Epithelial cell of proximal tubule (primary cell): ENCODE measurements around the gene CST3. TPM values are rescaled to one million over a fixed set of nuclear protein-coding genes. Genes with fewer than 3 reads are reported as not detected.

ENCODE experiments used
- DNase-seq: peaks from one replicate; pipeline ENCODE4 v3.0.0-alpha.2; 2011; ENCODE audit warnings: low read depth
- H3K4me3 ChIP-seq: 2 replicates; pipeline ENCODE4 v1.5.1; 2011; ENCODE audit warnings: low read depth, mild to moderate bottlenecking, low read length
- total RNA-seq: library from RNA; depleted of rRNA; stranded (reverse); fragments of >200 nt; gene quantifications from 2 replicates; pipeline ENCODE4 v1.2.3, GENCODE V29; 2015
- TF ChIP-seq, protein P1 (sequence below): conservative IDR thresholded peaks from 2 replicates; pipeline ENCODE4 v1.5.1; 2012; ENCODE audit warnings: low read depth, mild to moderate bottlenecking, low read length

Gene CST3
- total RNA-seq, 1 donor from 2014 or later: 347 TPM

DNA sequence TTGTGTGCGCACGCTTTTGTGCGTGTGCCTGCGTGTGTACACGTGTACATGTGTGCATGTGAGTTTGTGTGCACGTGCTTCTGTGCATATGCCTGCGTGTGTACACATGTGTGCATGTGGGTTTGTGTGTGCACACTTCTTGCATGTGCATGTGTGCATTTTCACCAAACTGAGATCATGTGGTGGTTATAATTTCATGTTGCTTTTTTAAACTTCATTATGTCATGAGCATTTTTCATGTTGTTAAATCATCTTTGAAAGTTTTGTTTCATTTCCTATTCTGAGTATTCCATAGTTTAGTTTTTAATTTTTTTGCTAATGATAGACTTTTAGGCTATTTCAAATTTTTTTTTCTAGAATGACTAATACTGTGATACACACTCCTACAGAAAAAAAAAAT, 6.4 kb upstream of the CST3 start:
- no peak overlapping the region for H3K4me3 ChIP-seq
- TF ChIP-seq, protein P1, sequence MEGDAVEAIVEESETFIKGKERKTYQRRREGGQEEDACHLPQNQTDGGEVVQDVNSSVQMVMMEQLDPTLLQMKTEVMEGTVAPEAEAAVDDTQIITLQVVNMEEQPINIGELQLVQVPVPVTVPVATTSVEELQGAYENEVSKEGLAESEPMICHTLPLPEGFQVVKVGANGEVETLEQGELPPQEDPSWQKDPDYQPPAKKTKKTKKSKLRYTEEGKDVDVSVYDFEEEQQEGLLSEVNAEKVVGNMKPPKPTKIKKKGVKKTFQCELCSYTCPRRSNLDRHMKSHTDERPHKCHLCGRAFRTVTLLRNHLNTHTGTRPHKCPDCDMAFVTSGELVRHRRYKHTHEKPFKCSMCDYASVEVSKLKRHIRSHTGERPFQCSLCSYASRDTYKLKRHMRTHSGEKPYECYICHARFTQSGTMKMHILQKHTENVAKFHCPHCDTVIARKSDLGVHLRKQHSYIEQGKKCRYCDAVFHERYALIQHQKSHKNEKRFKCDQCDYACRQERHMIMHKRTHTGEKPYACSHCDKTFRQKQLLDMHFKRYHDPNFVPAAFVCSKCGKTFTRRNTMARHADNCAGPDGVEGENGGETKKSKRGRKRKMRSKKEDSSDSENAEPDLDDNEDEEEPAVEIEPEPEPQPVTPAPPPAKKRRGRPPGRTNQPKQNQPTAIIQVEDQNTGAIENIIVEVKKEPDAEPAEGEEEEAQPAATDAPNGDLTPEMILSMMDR: no peak
- DNase-seq: no peak

DNA sequence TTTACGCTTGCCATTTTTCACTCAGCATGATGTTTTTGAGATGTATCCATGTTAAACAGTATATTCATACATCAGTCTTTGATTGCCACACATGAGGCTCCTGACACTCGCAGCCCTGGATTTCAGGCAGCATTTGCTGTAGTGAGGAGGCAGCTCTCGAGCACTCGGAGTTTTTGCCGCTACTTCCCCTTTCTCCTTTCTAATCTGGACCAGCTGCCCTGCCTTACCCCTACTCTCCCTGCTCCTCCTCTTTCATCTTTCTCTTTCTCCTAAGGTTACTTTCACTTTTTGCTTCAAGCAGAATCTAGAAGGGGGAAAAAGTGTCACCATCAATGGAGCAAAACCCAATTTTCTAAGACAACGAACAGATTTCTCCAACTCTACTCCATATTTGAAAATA, 5.9 kb upstream of the CST3 start:
- TF ChIP-seq, protein P1: no peak
- H3K4me3 ChIP-seq: no peak overlapping the region
- no peak for DNase-seq

DNA sequence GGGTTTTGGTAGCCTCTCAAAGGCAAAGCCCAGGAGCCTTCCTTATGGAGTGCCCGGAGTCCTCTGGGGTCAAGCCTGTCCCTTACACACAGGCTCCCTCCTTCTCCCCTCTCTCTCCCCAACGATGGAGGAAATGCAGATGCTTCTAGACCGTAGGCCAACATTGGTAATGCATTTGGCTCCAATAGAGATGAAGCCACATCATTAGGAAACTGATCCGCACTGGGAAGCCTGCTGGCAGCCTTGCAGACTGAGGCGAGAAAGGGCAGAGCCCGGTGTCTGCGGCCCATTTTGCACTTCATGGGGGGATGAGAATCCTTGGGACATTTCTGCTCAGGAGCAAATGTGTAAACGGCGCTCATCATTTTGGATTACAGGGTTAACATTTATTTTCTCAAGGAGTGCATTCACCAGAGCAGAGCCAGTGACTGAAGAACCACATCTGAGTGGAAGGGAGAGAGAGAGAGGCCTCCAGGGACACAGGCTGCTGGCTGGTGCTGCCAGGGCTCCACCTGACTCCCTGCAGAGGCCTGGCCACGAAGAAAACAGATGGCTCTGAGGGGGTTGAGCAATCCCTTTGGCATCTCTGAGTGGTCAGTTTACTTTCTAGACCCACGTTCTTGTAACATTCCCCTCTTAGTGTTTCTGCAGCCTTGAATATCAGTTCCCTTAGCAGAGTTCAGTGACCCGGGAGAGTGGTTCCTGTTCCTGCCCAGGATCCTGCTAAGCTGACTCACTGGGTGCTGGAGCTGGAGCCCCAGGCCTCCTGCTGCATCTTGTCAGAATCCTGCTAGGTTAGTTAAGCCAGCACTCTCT, 4.4 kb upstream of the CST3 start:
- TF ChIP-seq, protein P1: no peak
- no peak overlapping the region for H3K4me3 ChIP-seq
- peak; percentile 91 for DNase-seq

DNA sequence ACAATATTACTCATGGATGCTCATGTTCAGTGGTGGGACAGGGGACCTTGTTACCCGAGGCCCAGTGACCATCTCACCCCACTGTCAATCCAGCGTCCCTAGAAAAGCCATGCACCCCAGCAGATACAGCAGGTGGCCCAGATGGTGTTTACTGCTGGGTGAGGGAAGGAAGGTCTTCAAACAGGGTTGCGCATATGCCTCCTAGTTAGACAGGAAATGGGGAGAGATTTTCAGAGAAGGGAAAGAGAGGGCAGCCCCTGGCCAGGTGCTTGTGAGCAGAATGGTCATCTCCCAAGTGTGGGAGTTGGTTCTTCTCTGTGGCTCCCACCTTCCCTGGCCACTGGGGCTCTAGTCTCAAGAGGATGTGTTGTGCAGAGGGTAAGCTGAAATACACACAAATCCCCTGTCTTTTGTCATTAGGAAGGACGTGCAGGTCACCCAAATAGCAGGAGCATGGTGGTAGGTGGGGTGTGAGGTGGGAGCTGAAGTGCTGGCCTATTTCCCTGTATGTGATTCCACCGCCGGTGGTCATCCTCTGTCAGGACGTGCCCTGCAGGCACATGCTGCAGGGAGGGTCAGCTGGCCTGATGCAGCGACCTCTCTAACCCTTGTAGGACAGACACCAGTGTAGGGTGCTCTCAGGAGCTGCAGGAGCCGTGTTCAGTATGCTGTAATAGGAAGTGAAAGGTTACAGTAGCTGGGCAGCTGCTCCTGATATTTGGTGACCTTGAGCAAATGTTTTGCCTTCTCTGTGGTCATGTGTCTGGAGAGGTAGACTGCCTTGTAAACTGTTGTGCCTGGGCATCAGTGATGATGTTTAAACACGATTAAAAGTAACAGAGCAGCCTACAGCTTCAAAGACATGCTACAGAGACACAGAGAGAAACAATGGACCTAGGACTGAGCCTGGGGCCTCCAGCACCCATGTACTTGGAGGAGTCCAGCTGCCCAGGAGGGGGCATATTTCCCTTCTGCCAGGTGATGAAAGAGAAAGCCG, 3.2 kb upstream of the CST3 start:
- no peak for DNase-seq
- TF ChIP-seq, protein P1: no peak
- no peak overlapping the region for H3K4me3 ChIP-seq

DNA sequence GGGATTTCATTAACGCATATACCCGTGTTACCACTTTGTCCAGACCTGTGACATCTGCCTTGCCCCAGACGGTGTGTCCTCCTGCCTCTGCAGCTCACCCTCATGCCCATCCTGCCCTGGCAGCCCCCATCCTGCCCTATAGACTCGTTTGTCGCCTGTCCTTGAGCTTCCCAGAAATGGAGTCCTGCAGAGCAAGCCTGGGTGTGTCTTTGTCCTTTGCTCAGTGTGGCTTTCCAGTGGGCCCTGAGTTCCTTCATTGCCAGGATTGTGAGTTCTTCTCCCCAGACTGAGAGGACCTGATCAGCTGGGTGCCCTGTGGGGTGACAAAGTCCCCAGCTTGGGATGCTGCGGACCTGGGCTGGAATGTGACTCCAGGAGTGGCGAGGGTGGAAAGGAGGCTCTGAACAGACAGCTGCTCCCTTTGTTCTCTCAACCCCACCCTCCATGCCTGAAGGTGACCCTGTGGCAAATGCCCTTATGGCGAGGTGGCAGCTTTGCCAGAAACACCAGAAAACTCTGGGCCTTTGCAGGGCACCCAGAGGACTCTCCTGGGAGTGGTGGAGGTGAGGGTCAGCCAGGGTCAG, 2.4 kb upstream of the CST3 start:
- no peak overlapping the region for H3K4me3 ChIP-seq
- TF ChIP-seq, protein P1: no peak
- DNase-seq: no peak

DNA sequence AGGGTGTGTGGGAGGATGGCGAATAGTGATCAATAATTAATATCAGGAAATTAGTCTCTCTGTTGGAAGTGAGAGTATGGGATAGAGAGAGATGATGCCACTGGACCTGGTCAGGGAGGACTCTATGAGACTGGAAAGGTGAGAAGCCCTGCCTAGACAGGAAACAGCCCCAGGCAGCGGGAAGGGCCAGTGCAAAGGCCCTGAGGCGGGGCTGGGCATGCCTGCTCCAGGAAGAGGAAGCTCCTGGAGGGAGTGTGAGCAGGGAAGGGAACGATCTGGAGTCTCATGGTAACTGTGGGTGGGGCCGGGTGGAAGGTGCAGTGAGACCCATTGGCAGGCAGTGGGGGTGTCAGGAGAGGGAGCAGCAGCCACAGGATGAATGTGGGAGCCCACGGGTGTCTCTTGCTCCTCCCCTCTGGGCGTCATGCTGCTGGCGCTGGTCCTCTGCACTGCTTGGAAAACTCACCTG, 1.8 kb upstream of the CST3 start:
- no peak for DNase-seq
- TF ChIP-seq, protein P1: no peak
- H3K4me3 ChIP-seq: no peak overlapping the region
